Putamen (tissue), 1 donor: ENCODE measurements around the gene SCNM1.

ENCODE experiments used
- DNase-seq: peaks from one replicate; pipeline ENCODE4 v3.0.0-alpha.2; 2016; ENCODE audit warnings: low spot score

The SCNM1 gene

GRCh38 chr1:151165738-151166504 lies at the start of gene SCNM1, which contains the start of gene LYSMD1:
Gene SCNM1, plus strand, starts transcription at chr1:151166144. Its CDS starts 9 bp downstream, at chr1:151166153.
Gene LYSMD1, minus strand, starts transcription at chr1:151165902. Its CDS starts 644 bp downstream, at chr1:151165258.
- peak; percentile 99 for DNase-seq

GRCh38 chr1:151124763-151125403 lies 41.1 kb upstream of the SCNM1 start:
- no peak for DNase-seq

GRCh38 chr1:151128800-151129199 lies 37.1 kb upstream of the SCNM1 start:
- DNase-seq = no peak

GRCh38 chr1:151130987-151131586 lies 34.9 kb upstream of the SCNM1 start:
- DNase-seq = peak; percentile 65

- no peak for DNase-seq
Measured at GRCh38 chr1:151131701-151132334, 34.1 kb upstream of the SCNM1 start.

- DNase-seq = no peak
Measured at GRCh38 chr1:151132335-151133017, 33.5 kb upstream of the SCNM1 start.

- DNase-seq = no peak
Measured at GRCh38 chr1:151133018-151133806, 32.7 kb upstream of the SCNM1 start.

GRCh38 chr1:151134396-151134795 lies 31.5 kb upstream of the SCNM1 start:
- no peak for DNase-seq

- no peak for DNase-seq
Measured at GRCh38 chr1:151134991-151135390, 31.0 kb upstream of the SCNM1 start.

GRCh38 chr1:151135433-151136385 lies 30.2 kb upstream of the SCNM1 start:
- no peak for DNase-seq

GRCh38 chr1:151137789-151138188 lies 28.2 kb upstream of the SCNM1 start:
- DNase-seq = no peak

- DNase-seq = no peak
Measured at GRCh38 chr1:151142411-151143056, 23.4 kb upstream of the SCNM1 start.

GRCh38 chr1:151143057-151143435 lies 22.9 kb upstream of the SCNM1 start:
- DNase-seq = no peak

- DNase-seq = no peak
Measured at GRCh38 chr1:151143986-151144385, 22.0 kb upstream of the SCNM1 start.

GRCh38 chr1:151144474-151145303 lies 21.3 kb upstream of the SCNM1 start:
- DNase-seq = no peak

- no peak for DNase-seq
Measured at GRCh38 chr1:151145304-151146071, 20.5 kb upstream of the SCNM1 start.

- no peak for DNase-seq
Measured at GRCh38 chr1:151146072-151146411, 19.9 kb upstream of the SCNM1 start.
